ENCODE measurements around the gene YPEL2. TPM values are rescaled to one million over a fixed set of nuclear protein-coding genes. Genes with fewer than 3 reads are reported as not detected.
A peak's percentile ranks its signal among the peaks of the same experiment; 100 is the strongest.

Gene YPEL2
- total RNA-seq, 2 donors from 2014 or later = 22.8 to 27.7 TPM

DNA sequence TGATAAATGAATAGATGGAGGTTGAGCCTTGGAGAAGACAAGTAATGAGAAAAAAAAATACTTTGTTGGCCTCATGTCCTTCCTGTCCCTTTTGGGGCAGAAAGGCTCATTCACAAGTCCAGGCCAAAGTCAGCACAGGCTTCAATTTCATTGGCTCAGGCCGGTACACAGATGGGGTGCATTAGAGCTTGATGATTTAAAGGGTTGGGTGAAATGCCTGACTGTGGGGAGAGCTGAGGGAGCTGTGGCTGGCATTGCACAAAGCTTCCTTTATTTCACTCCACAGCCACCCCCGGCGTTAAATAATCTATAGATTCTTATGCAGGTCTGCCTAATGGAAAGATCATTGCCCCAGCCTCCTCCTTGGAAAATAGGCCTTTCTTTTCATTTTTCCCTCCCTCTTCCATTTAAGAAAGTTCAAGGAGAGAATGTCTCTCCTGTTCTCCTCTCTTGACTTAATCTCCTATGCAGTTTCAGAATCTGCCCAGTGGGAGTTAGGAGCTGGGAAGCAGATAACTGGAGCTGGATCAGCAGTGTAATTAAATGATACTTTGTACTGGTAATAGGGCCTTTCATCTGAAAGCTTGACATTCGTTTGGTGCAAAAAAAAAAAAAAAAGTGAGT lies 24.4 kb downstream of the YPEL2 start:
- Histone ChIP-seq H3K27ac (ENCODE audit: low read depth, low read length) (no peak overlapping the region), H3K4me1 (ENCODE audit: control insufficient read depth, insufficient read depth, low read length) (peaks cover 8% of the 10 kb centered on the region), H3K4me3 (ENCODE audit: low read length) (peak overlapping the region; percentile 46), H3K27me3 (ENCODE audit: control insufficient read depth, insufficient read depth, low read length, poor library complexity, severe bottlenecking) (no peaks in the 10 kb centered on the region), H3K9ac (ENCODE audit: extremely low read depth, low read length, poor library complexity, severe bottlenecking) (no peak overlapping the region), H3K9me3 (ENCODE audit: control insufficient read depth, low read length) (peaks cover 5% of the 10 kb centered on the region), H3K36me3 (ENCODE audit: control insufficient read depth, insufficient read depth, low read length) (peaks cover 76% of the 10 kb centered on the region)
- TF ChIP-seq, protein P1, sequence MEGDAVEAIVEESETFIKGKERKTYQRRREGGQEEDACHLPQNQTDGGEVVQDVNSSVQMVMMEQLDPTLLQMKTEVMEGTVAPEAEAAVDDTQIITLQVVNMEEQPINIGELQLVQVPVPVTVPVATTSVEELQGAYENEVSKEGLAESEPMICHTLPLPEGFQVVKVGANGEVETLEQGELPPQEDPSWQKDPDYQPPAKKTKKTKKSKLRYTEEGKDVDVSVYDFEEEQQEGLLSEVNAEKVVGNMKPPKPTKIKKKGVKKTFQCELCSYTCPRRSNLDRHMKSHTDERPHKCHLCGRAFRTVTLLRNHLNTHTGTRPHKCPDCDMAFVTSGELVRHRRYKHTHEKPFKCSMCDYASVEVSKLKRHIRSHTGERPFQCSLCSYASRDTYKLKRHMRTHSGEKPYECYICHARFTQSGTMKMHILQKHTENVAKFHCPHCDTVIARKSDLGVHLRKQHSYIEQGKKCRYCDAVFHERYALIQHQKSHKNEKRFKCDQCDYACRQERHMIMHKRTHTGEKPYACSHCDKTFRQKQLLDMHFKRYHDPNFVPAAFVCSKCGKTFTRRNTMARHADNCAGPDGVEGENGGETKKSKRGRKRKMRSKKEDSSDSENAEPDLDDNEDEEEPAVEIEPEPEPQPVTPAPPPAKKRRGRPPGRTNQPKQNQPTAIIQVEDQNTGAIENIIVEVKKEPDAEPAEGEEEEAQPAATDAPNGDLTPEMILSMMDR (conservative IDR thresholded peaks at IDR 0.05) = no peak
- no peaks in the 10 kb centered on the region for H3K9me3 Mint-ChIP-seq
- no peak overlapping the region for H3K4me3 Mint-ChIP-seq
- H3K27me3 Mint-ChIP-seq (ENCODE audit: insufficient read depth) = peaks cover 2% of the 10 kb centered on the region
- 93 to 96% methylated on average over 4 of the region's 4 CpGs for WGBS, 2 experiments (ENCODE audit: insufficient coverage in 1 of 2, insufficient read length in 1 of 2)
- peaks cover 66% of the 10 kb centered on the region for H3K36me3 Mint-ChIP-seq (ENCODE audit: low read depth)
- no peak overlapping the region for H3K27ac Mint-ChIP-seq
- peaks cover 43% of the 10 kb centered on the region for H3K4me1 Mint-ChIP-seq
- DNase-seq = no peak

- Histone ChIP-seq H3K9me3 (ENCODE audit: control insufficient read depth, low read length) (peaks cover 5% of the 10 kb centered on the region), H3K27me3 (ENCODE audit: control insufficient read depth, insufficient read depth, low read length, poor library complexity, severe bottlenecking) (no peaks in the 10 kb centered on the region), H3K4me1 (ENCODE audit: control insufficient read depth, insufficient read depth, low read length) (peaks cover 9% of the 10 kb centered on the region), H3K36me3 (ENCODE audit: control insufficient read depth, insufficient read depth, low read length) (peaks cover 74% of the 10 kb centered on the region), H3K4me3 (ENCODE audit: low read length) (peak overlapping the region; percentile 46), H3K27ac (ENCODE audit: low read depth, low read length) (no peak overlapping the region), H3K9ac (ENCODE audit: extremely low read depth, low read length, poor library complexity, severe bottlenecking) (no peak overlapping the region)
- Mint-ChIP-seq H3K4me3 (no peak overlapping the region), H3K27me3 (ENCODE audit: insufficient read depth) (peaks cover 2% of the 10 kb centered on the region), H3K27ac (no peak overlapping the region), H3K36me3 (ENCODE audit: low read depth) (peaks cover 66% of the 10 kb centered on the region), H3K9me3 (no peaks in the 10 kb centered on the region), H3K4me1 (peaks cover 40% of the 10 kb centered on the region)
- DNase-seq = no peak
- WGBS, 2 experiments (ENCODE audit: insufficient coverage in 1 of 2, insufficient read length in 1 of 2) = 80 to 87% methylated on average over 1 to 2 of the region's 2 CpGs
- TF ChIP-seq, protein P1 (conservative IDR thresholded peaks at IDR 0.05) = no peak
These were observed 25.2 kb downstream of the YPEL2 start for GRCh38 chr17:59356543-59357218.

DNA sequence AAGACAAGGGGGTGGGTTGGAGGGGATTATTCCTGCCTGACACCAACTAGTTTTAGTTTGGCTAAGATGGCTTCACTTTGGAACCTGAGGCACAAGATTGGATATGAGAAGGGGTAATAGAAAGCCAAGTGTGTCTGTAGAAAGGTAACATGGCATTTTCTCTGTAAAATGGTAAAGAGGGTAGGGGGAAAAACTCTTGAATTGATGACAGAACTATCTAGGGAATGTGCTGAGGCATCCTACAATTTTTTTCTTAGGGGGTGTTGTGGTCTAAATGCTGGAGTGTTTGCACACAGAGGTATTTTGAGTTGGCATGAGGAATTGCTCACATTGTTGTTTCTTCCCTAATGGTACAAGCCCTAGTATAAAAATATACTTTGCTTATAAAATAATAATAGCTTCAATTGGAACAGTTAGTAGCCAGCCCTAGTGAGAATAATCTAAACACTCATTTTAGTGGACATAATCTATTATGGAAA lies 25.8 kb downstream of the YPEL2 start:
- Histone ChIP-seq H3K4me1 (ENCODE audit: control insufficient read depth, insufficient read depth, low read length) (peaks cover 10% of the 10 kb centered on the region), H3K9ac (ENCODE audit: extremely low read depth, low read length, poor library complexity, severe bottlenecking) (no peak overlapping the region), H3K4me3 (ENCODE audit: low read length) (no peak overlapping the region), H3K27me3 (ENCODE audit: control insufficient read depth, insufficient read depth, low read length, poor library complexity, severe bottlenecking) (no peaks in the 10 kb centered on the region), H3K36me3 (ENCODE audit: control insufficient read depth, insufficient read depth, low read length) (peaks cover 74% of the 10 kb centered on the region), H3K9me3 (ENCODE audit: control insufficient read depth, low read length) (peaks cover 5% of the 10 kb centered on the region), H3K27ac (ENCODE audit: low read depth, low read length) (no peak overlapping the region)
- Mint-ChIP-seq H3K27me3 (ENCODE audit: insufficient read depth) (peaks cover 2% of the 10 kb centered on the region), H3K27ac (no peak overlapping the region), H3K4me1 (peaks cover 40% of the 10 kb centered on the region), H3K9me3 (no peaks in the 10 kb centered on the region), H3K36me3 (ENCODE audit: low read depth) (peaks cover 66% of the 10 kb centered on the region), H3K4me3 (no peak overlapping the region)
- DNase-seq = no peak
- TF ChIP-seq, protein P1 (conservative IDR thresholded peaks at IDR 0.05) = no peak
